Panc1 (cell line): ENCODE results near the gene ABHD12. TPM values are rescaled to one million over a fixed set of nuclear protein-coding genes. Genes with fewer than 3 reads are reported as not detected.

Experiments used
- ATAC-seq: fragments of 200-7000 bp; cut with Tn5 transposase; 2 replicates; pipeline ENCODE4 v1.9.1; 2020; ENCODE audit warnings: mild to moderate bottlenecking, moderate library complexity
- BruUV-seq: library from RNA; stranded (reverse); fragments of 400-500 nt; replicated peaks from 2 replicates; lab custom pipeline; 2021; lab: Mats Ljungman, UMichigan
- CTCF ChIA-PET: fragments of 300-600 bp; sonication (Branson Sonifier 250); formaldehyde crosslinking; loops from one replicate; lab custom pipeline; 2022; ENCODE audit warnings: antibody characterized with exemption; lab: Charles Lee
- POLR2A ChIA-PET: fragments of 300-600 bp; sonication (Branson Sonifier 250); formaldehyde crosslinking; loops from one replicate; lab custom pipeline; 2022; ENCODE audit warnings: antibody characterized with exemption; lab: Charles Lee
- DNase-seq: peaks from one replicate; pipeline ENCODE4 v3.0.0-alpha.2; 2010; ENCODE audit warnings: low read depth, low spot score
- H3K27ac ChIP-seq: 2 replicates; pipeline ENCODE4 v1.5.1; 2011; ENCODE audit warnings: mild to moderate bottlenecking, low read length, inconsistent platforms
- H3K27me3 ChIP-seq: fragments of 200-500 bp; sonication (Bioruptor generic); 2 replicates; pipeline ENCODE4 v1.6.0; 2014; ENCODE audit warnings: low read length, inconsistent platforms; ENCODE audit not compliant: control insufficient read depth, insufficient read depth
- H3K36me3 ChIP-seq: fragments of 200-500 bp; sonication (Bioruptor generic); 2 replicates; pipeline ENCODE4 v1.5.1; 2014; ENCODE audit warnings: inconsistent platforms, mild to moderate bottlenecking, low read length, moderate library complexity; ENCODE audit not compliant: control insufficient read depth, insufficient read depth
- H3K4me1 ChIP-seq: 2 replicates; pipeline ENCODE4 v1.5.1; 2011; ENCODE audit warnings: inconsistent platforms, mild to moderate bottlenecking, low read length, moderate library complexity; ENCODE audit not compliant: control insufficient read depth, insufficient read depth
- H3K4me3 ChIP-seq, 2 experiments: 2 replicates each; pipeline ENCODE4 v1.5.1; 2011 to 2012; ENCODE audit warnings: low read depth in 2 of 2, low read length in 2 of 2, mild to moderate bottlenecking in 2 of 2, inconsistent platforms in 1 of 2, moderate library complexity in 1 of 2
- H3K9me3 ChIP-seq: fragments of 200-500 bp; sonication (Bioruptor generic); 2 replicates; pipeline ENCODE4 v1.5.1; 2014; ENCODE audit warnings: low read depth, mild to moderate bottlenecking, inconsistent platforms, low read length, moderate library complexity; ENCODE audit not compliant: control insufficient read depth, insufficient read depth
- CTCF ChIP-seq: fragments of 450-650 bp; IDR thresholded peaks from 2 replicates; pipeline ENCODE4 v1.5.1; 2017; ENCODE audit warnings: mild to moderate bottlenecking
- POLR2AphosphoS5 ChIP-seq: IDR thresholded peaks from 2 replicates; pipeline ENCODE4 v1.6.1; 2012; ENCODE audit warnings: mild to moderate bottlenecking, low read depth, low read length, moderate library complexity
- REST ChIP-seq, 2 experiments: IDR thresholded peaks; 2 replicates each; pipeline ENCODE4 v1.6.1; 2011 to 2012; ENCODE audit warnings: low read depth in 2 of 2, control low read depth in 1 of 2, low read length in 1 of 2, mild to moderate bottlenecking in 1 of 2, moderate library complexity in 1 of 2; ENCODE audit not compliant: insufficient read depth in 1 of 2
- SIN3A ChIP-seq: IDR thresholded peaks from 2 replicates; pipeline ENCODE4 v1.6.1; 2012; ENCODE audit warnings: low read depth, mild to moderate bottlenecking, low read length, moderate library complexity, borderline replicate concordance; ENCODE audit not compliant: insufficient read depth
- TCF7L2 ChIP-seq: IDR thresholded peaks from 2 replicates; pipeline ENCODE4 v1.6.1; 2011; ENCODE audit warnings: mild to moderate bottlenecking, low read depth, low read length, inconsistent platforms
- in situ Hi-C: cut with HindIII; loops from 2 replicates; pipeline ENCODE4 v1.10.0; 2016; ENCODE audit warnings: low sequenced_read_pairs, low pct_unique_long_range_greater_than_20kb
- intact Hi-C: fragments of 100-400 bp; cut with micrococcal nuclease; formaldehyde crosslinking; loops from one replicate; pipeline ENCODE4 v1.10.0; 2022; ENCODE audit not compliant: unreplicated experiment
- total RNA-seq: library from RNA; stranded (reverse); gene quantifications from one replicate; pipeline ENCODE4 v1.2.1, GENCODE V29; 2021; ENCODE audit not compliant: unreplicated experiment

Gene ABHD12
- total RNA-seq, 1 experiment from 2014 or later: 90.9 TPM

- no peak for DNase-seq
- no peak for ATAC-seq
- Histone ChIP-seq H3K27ac (no peak overlapping the region), H3K4me1 (no peaks in the 10 kb centered on the region), H3K36me3 (peaks cover 32% of the 10 kb centered on the region), H3K27me3 (no peaks in the 10 kb centered on the region), H3K9me3 (no peaks in the 10 kb centered on the region), H3K4me3 (no peak overlapping the region)
- intact Hi-C loops (no loop called here), in situ Hi-C loops (no loop called here)
- CTCF ChIA-PET: no interaction called here
- BruUV-seq: no TSS peak
- POLR2A ChIA-PET: interaction anchor here (0.6 kb wide), 1 partner anchor 26 kb away, joined by 13 read pairs; no protein-coding TSS in a partner anchor
- TF ChIP-seq REST (IDR thresholded peaks at IDR 0.05; ENCODE audit: insufficient read depth in 1 of 2, low read depth in 2 of 2, low read length in 1 of 2) (no peak), TCF7L2 (no peak), POLR2AphosphoS5 (no peak), SIN3A (no peak), CTCF (no peak)
Measured at GRCh38 chr20:25273541-25274358, 116.9 kb downstream of the ABHD12 start.

- no peaks in the 10 kb centered on the region; the same call in 1 of the 2 replicates for H3K4me1 ChIP-seq
- no peaks in the 10 kb centered on the region for H3K27me3 ChIP-seq
- H3K4me3 ChIP-seq: no peak overlapping the region
- TF ChIP-seq TCF7L2 (no peak), CTCF (no peak), SIN3A (no peak), REST (IDR thresholded peaks at IDR 0.05; ENCODE audit: insufficient read depth in 1 of 2, low read depth in 2 of 2, low read length in 1 of 2) (no peak), POLR2AphosphoS5 (no peak)
- no peak overlapping the region; the same call in 1 of the 2 replicates for H3K27ac ChIP-seq
- intact Hi-C loops: no loop called here
- peaks cover 34% of the 10 kb centered on the region for H3K36me3 ChIP-seq
- DNase-seq (no peak), ATAC-seq (no peak)
- CTCF ChIA-PET: no interaction called here
- BruUV-seq: no TSS peak
- in situ Hi-C loops: no loop called here
- H3K9me3 ChIP-seq: no peaks in the 10 kb centered on the region
- POLR2A ChIA-PET: no interaction called here
Measured at GRCh38 chr20:25273046-25273445, 117.6 kb downstream of the ABHD12 start.
